Endodermal cell (in vitro differentiated cells): Measurements from ENCODE around the gene DNMBP. TPM values are rescaled to one million over a fixed set of nuclear protein-coding genes. Genes with fewer than 3 reads are reported as not detected.

ENCODE experiments used
- DNase-seq: peaks from one replicate; pipeline ENCODE4 v3.0.0-alpha.2; 2017
- H3K27ac ChIP-seq: 2 replicates; pipeline ENCODE4 v1.5.1; 2013; ENCODE audit warnings: mild to moderate bottlenecking, low read depth, low read length, moderate library complexity
- H3K27me3 ChIP-seq: 2 replicates; pipeline ENCODE4 v1.6.1; 2013; ENCODE audit warnings: mild to moderate bottlenecking, low read length, moderate library complexity; ENCODE audit not compliant: insufficient read depth, control insufficient read depth, poor library complexity, severe bottlenecking
- H3K36me3 ChIP-seq: 2 replicates; pipeline ENCODE4 v1.7.0; 2013; ENCODE audit warnings: mild to moderate bottlenecking, low read length, moderate library complexity; ENCODE audit not compliant: control insufficient read depth, insufficient read depth
- H3K4me1 ChIP-seq: one replicate; pipeline ENCODE4 v1.7.0; 2013; ENCODE audit warnings: low read length; ENCODE audit not compliant: control insufficient read depth, insufficient read depth
- H3K4me3 ChIP-seq: 2 replicates; pipeline ENCODE4 v1.5.1; 2013; ENCODE audit warnings: mild to moderate bottlenecking, low read length, moderate library complexity
- H3K9ac ChIP-seq: 2 replicates; pipeline ENCODE4 v1.6.1; 2013; ENCODE audit warnings: mild to moderate bottlenecking, low read length, moderate library complexity; ENCODE audit not compliant: poor library complexity, severe bottlenecking; ENCODE audit errors: extremely low read depth
- H3K9me3 ChIP-seq: 2 replicates; pipeline ENCODE4 v1.6.1; 2013; ENCODE audit warnings: mild to moderate bottlenecking, low read length, moderate library complexity; ENCODE audit not compliant: control insufficient read depth
- H3K27ac Mint-ChIP-seq: 2 replicates; pipeline ENCODE4 v1.8.0; 2020; ENCODE audit warnings: mixed read lengths
- H3K27me3 Mint-ChIP-seq: 2 replicates; pipeline ENCODE4 v1.8.0; 2021; ENCODE audit warnings: mild to moderate bottlenecking, mixed read lengths; ENCODE audit not compliant: insufficient read depth
- H3K36me3 Mint-ChIP-seq: 2 replicates; pipeline ENCODE4 v1.8.0; 2020; ENCODE audit warnings: low read depth, mixed read lengths
- H3K4me1 Mint-ChIP-seq: 2 replicates; pipeline ENCODE4 v1.8.0; 2020; ENCODE audit warnings: mixed read lengths
- H3K4me3 Mint-ChIP-seq: 2 replicates; pipeline ENCODE4 v1.8.0; 2020; ENCODE audit warnings: mild to moderate bottlenecking, moderate library complexity, mixed read lengths
- H3K9me3 Mint-ChIP-seq: 2 replicates; pipeline ENCODE4 v1.8.0; 2020; ENCODE audit warnings: mild to moderate bottlenecking, mixed read lengths
- CTCF ChIP-seq: fragments of 200-600 bp; sonication (generic); conservative IDR thresholded peaks from 2 replicates; pipeline ENCODE4 v1.5.0; 2021; ENCODE audit warnings: antibody characterized with exemption, mild to moderate bottlenecking
- WGBS, 2 experiments: methylation state at CpG; one replicate each; pipeline versions ENCODE4 v1.1.5 to v1.1.7; 2013; ENCODE audit warnings: missing lambda C conversion rate in 2 of 2, mixed read lengths in 1 of 2; ENCODE audit not compliant: insufficient coverage in 1 of 2, insufficient read length in 1 of 2; 5-methylcytosine and 5-hydroxymethylcytosine counted together
- total RNA-seq, 2 donors: library from RNA; stranded (reverse); fragmentation: NEBNext Ultra II Directional in 1 of 2; extraction: Animal tissue kit (Norgen Biotek cat#: 25700) in 1 of 2; gene quantifications; 2 replicates in 1 of 2; 3 replicates in 1 of 2; pipeline ENCODE4 v1.2.1, GENCODE V29; 2021

DNMBP gene
- total RNA-seq, 2 donors from 2014 or later, result 45.4 to 85.4 TPM

- no peak for DNase-seq
- Mint-ChIP-seq H3K9me3 (peaks cover 6% of the 10 kb centered on the region), H3K27ac (no peak overlapping the region), H3K4me1 (no peaks in the 10 kb centered on the region), H3K27me3 (peaks cover 7% of the 10 kb centered on the region), H3K4me3 (no peak overlapping the region), H3K36me3 (no peaks in the 10 kb centered on the region)
- Histone ChIP-seq H3K27ac (no peak overlapping the region), H3K9ac (no peak overlapping the region), H3K27me3 (peaks cover 4% of the 10 kb centered on the region), H3K4me1 (no peaks in the 10 kb centered on the region), H3K9me3 (peaks cover 13% of the 10 kb centered on the region), H3K36me3 (no peaks in the 10 kb centered on the region), H3K4me3 (no peak overlapping the region)
- TF ChIP-seq CTCF, result no peak
- 91 to 92% methylated on average over 2 of the region's 3 CpGs for WGBS, 2 experiments
These were observed 181.8 kb downstream of the DNMBP start for GRCh38 chr10:99827936-99828335.

Other genes starting within 250 kb of the DNMBP start
- under 1 TPM; 0.22 to 0.40 TPM for gene ABCC2, start 227.3 kb downstream of the DNMBP start, total RNA-seq
- 1 to 10 TPM in 1 of 2 donors, under 1 TPM in 1; 0.71 to 1.3 TPM for gene CPN1, start 71.9 kb upstream of the DNMBP start, total RNA-seq
- gene ERLIN1, start 176.1 kb upstream of the DNMBP start, total RNA-seq, result 10 to 100 TPM; 35.0 to 42.6 TPM
- 10 to 100 TPM; 14.1 to 17.2 TPM for gene CHUK, start 219.6 kb upstream of the DNMBP start, total RNA-seq